HG03175 (cell line): ENCODE results near the gene ATXN7L3.
"Not testable (repeated sequence)": the region's sequence is repeated elsewhere in the genome, so short reads cannot be mapped to it uniquely, and the experiment has no call there.

Source experiments
- ATAC-seq: cut with Tn5 transposase; IDR thresholded peaks from one replicate; pipeline ENCODE4 v1.9.1; 2021; ENCODE audit warnings: mild to moderate bottlenecking, moderate library complexity; ENCODE audit not compliant: unreplicated experiment

ATXN7L3 gene, protein sequence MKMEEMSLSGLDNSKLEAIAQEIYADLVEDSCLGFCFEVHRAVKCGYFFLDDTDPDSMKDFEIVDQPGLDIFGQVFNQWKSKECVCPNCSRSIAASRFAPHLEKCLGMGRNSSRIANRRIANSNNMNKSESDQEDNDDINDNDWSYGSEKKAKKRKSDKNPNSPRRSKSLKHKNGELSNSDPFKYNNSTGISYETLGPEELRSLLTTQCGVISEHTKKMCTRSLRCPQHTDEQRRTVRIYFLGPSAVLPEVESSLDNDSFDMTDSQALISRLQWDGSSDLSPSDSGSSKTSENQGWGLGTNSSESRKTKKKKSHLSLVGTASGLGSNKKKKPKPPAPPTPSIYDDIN

GRCh38 chr17:44199553-44200477 lies at the start of gene ATXN7L3:
ATXN7L3 (minus strand) TSS chr17:44199884; CDS start chr17:44198070, 1,814 bp downstream.
- ATAC-seq = peak; percentile 58

- ATAC-seq = no peak
Measured at GRCh38 chr17:44247876-44248736, 48.4 kb upstream of the ATXN7L3 start.

DNA sequence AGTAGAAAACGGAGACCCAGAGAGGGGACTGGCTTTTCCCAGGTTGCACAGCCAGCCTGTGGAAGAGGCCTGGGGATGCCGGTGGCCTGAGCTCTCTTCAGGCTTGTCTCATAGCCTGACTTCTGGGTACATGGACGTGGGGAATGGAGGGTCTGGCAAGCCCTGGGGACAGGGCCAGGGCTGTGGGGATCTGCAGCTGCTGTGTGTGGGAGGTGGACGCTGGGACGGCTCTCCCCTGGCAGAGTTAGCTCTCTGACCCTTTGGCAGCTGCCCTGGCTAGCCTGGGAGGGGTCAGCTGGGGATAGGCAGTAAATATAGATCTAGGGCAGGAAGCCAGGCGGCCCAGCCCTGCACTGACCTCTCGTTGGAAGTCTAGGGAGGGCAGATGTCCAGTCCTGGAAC lies 47.8 kb upstream of the ATXN7L3 start:
- no peak for ATAC-seq

GRCh38 chr17:44241106-44241624 lies 41.5 kb upstream of the ATXN7L3 start:
- ATAC-seq = no peak

GRCh38 chr17:44237886-44238285 lies 38.2 kb upstream of the ATXN7L3 start:
- not testable (repeated sequence) for ATAC-seq

- ATAC-seq = no peak
Measured at GRCh38 chr17:44236444-44236991, 36.8 kb upstream of the ATXN7L3 start.

- ATAC-seq = no peak
Measured at GRCh38 chr17:44235583-44235936, 35.9 kb upstream of the ATXN7L3 start.

- ATAC-seq = no peak
Measured at GRCh38 chr17:44233582-44233981, 33.9 kb upstream of the ATXN7L3 start.

GRCh38 chr17:44232061-44232460 lies 32.4 kb upstream of the ATXN7L3 start:
- ATAC-seq = no peak

DNA sequence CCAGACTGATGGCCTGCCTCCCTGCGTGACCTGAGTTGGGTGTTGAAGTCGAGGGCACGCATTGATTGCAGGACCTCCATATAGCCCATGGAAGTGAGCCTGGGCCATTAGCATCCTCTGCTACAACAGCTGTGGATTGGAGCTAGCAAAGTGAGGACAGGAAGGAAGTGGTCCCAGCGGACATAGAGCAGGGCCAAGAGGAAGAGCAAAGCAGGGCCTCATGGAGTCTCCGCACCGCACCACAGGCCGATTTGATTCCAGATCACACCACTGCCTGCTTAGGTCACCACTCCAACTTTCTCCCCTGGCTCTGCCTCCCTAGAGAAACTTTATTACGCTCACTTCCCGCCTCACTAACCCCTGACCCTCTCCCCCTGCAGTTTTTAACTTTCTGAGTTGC lies 30.5 kb upstream of the ATXN7L3 start:
- ATAC-seq = no peak

DNA sequence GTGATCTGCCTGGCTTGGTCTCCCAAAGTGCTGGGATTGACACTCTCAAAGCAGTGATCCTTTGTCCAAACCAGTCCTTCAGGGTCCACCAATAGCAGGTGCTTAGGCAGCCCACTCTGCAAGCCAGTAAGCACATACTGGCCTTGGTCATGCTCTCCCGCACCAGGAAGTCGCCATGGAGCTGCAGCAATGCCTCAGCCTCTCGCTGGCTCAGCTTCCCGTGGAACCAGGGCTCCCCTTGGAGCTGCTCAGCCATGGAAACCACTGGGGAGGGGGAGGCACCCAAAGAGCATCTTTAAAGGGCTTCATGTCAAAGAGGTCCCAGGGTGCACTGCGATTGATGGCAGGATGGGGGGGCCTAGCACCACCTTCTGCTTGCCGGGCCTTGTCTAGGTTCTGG lies 29.4 kb upstream of the ATXN7L3 start:
- ATAC-seq = no peak

- ATAC-seq = no peak
Measured at GRCh38 chr17:44223541-44224071, 23.9 kb upstream of the ATXN7L3 start.

DNA sequence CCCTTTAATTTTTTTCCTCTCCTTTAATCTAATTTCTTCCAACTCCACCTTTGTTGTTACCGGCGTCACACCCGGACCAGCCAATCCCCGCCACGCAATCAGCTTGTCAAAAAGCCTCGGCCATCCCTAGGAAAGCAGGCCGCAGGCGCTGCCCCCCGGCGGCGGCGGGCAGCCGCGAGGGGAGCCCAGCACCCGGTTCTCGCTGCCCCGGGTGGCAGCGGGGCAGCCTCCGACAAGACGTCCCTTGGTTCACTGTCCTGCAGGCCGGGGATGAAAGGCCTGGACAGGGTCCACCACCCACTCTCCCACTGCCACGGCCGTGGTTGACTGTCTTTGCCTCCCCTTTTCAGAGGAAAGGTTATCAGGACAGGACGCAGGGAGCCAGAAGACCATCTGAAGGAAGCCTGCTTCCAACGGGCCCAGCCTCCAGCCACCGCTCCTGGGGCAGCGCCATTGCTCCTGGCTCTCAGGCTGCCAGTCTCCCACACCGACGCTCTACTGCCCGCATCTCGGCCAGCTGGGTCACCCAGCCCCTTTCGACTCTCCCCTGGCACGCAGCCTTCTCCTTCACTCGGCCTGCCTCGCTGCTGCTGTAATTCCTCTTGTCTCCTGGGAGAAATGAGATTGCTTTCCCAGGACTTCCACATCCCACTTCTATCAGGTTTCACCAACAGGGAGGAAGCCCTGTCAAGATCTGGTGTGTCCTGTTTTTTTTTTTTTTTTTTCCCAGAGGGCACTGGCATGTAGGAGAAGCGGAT lies 22.6 kb upstream of the ATXN7L3 start:
- no peak for ATAC-seq

DNA sequence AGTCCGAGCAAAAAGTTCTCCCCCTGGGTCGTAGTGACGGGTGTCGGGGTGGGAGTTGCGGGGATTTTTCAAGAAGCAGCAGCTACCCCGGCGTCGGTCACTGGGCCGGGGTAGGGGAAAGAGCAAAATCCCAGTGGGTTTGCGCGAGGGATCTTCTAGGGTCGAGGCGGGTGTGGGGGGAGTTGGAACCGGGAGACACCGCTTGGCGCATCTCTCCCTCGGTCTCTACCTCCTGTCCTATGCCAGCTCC lies 22.1 kb upstream of the ATXN7L3 start:
- ATAC-seq = no peak

DNA sequence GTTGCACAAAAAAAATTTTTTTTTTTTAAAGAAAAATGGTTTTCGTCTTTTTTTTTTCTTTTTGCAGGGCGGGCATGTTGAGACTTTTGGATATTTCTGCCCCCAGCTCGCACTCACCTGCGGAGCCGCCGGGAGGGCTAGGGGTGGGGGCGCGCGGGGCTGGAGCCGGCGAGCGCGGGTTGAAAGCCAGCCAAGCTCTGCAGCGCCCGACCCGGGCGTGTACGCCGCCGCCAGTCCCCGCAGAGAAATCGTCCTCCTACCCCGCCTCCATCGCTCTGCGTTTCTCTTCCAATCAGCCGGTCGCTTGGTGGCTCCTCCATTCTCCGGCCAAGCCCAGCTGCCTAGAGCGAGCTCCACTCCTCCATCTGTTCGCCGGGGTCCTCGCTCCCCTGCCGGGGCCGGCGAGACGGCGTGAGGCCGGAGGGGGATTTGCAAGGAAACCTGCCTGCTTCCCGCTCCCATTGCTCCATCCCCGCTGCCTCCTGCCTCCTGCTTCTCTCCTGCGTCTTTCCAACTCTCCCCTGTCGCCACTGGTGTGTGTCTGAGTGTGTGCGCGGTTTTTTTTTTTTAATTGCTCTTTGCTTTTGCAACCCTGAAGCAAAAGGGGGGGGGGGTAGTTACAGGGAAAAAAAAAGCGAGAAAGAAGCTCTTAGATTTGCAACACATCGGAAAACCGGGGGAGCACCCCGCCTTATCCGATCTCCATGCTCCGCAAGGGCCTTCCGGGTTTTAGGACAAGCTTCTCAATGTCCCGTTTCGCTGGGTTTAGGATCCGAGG lies 21.6 kb upstream of the ATXN7L3 start:
- no peak for ATAC-seq

- no peak for ATAC-seq
Measured at GRCh38 chr17:44220213-44221083, 20.8 kb upstream of the ATXN7L3 start.

- peak; percentile 11 for ATAC-seq
Measured at GRCh38 chr17:44219616-44220212, 20.0 kb upstream of the ATXN7L3 start, which contains the start of gene UBTF. UBTF (minus strand) TSS chr17:44219675; CDS start chr17:44218229, 1,446 bp downstream.
